IMR-90 (cell line): ENCODE measurements around the gene BRCA2. TPM values are rescaled to one million over a fixed set of nuclear protein-coding genes. Genes with fewer than 3 reads are reported as not detected.

Experiments used
- ATAC-seq: fragments of 200-7000 bp; cut with Tn5 transposase; 2 replicates; pipeline ENCODE4 v1.9.1; 2020; ENCODE audit warnings: low read depth, mild to moderate bottlenecking, moderate library complexity
- BruUV-seq: library from RNA; stranded (reverse); fragments of 400-500 nt; replicated peaks from 2 replicates; lab custom pipeline; 2021; lab: Mats Ljungman, UMichigan
- CTCF ChIA-PET: fragments of 300-600 bp; formaldehyde crosslinking; extraction: SDS; loops from one replicate; lab custom pipeline; 2021; ENCODE audit warnings: antibody characterized with exemption; lab: Yijun Ruan, JAX
- POLR2A ChIA-PET: fragments of 300-600 bp; sonication (Branson Sonifier 250); formaldehyde crosslinking; loops from one replicate; lab custom pipeline; 2022; ENCODE audit warnings: antibody characterized with exemption; ENCODE audit not compliant: unreplicated experiment; lab: Charles Lee
- DNase-seq: peaks from one replicate; pipeline ENCODE4 v3.0.0; 2013
- H2AFZ ChIP-seq: replicated peaks from 2 replicates; pipeline ENCODE3; 2013; ENCODE audit warnings: low read length, mild to moderate bottlenecking; ENCODE audit not compliant: poor library complexity
- H2AK5ac ChIP-seq: 2 replicates; pipeline ENCODE4 v1.6.1; 2013; ENCODE audit warnings: low read depth, low read length, inconsistent platforms
- H2AK9ac ChIP-seq: replicated peaks from 2 replicates; pipeline ENCODE3; 2013; ENCODE audit warnings: mild to moderate bottlenecking, low read depth, low read length, moderate library complexity; ENCODE audit not compliant: poor library complexity
- H2BK120ac ChIP-seq: 2 replicates; pipeline ENCODE4 v1.6.1; 2013; ENCODE audit warnings: low read depth, low read length, inconsistent platforms
- H2BK15ac ChIP-seq: 3 replicates; pipeline ENCODE4 v1.6.1; 2013; ENCODE audit warnings: low read depth, low read length, inconsistent platforms
- H2BK20ac ChIP-seq: 2 replicates; pipeline ENCODE4 v1.6.1; 2013; ENCODE audit warnings: low read depth, mild to moderate bottlenecking, inconsistent platforms, low read length, moderate library complexity
- H2BK5ac ChIP-seq: 2 replicates; pipeline ENCODE4 v1.6.1; 2013; ENCODE audit warnings: mild to moderate bottlenecking, low read depth, low read length, inconsistent platforms; ENCODE audit not compliant: poor library complexity, severe bottlenecking
- H3K14ac ChIP-seq: replicated peaks from 2 replicates; pipeline ENCODE4 v1.6.1; 2013; ENCODE audit warnings: low read depth, low read length, inconsistent platforms
- H3K18ac ChIP-seq: 2 replicates; pipeline ENCODE4 v1.6.1; 2013; ENCODE audit warnings: low read depth, low read length, control low read depth
- H3K23ac ChIP-seq: 2 replicates; pipeline ENCODE4 v1.6.1; 2013; ENCODE audit warnings: low read depth, low read length, inconsistent platforms
- H3K27ac ChIP-seq: 2 replicates; pipeline ENCODE4 v1.5.1; 2013; ENCODE audit warnings: mild to moderate bottlenecking, control low read depth, low read length; ENCODE audit not compliant: insufficient read depth
- H3K27me3 ChIP-seq: 2 replicates; pipeline ENCODE4 v1.6.1; 2013; ENCODE audit warnings: low read length; ENCODE audit not compliant: control insufficient read depth, insufficient read depth
- H3K36me3 ChIP-seq: 2 replicates; pipeline ENCODE4 v1.6.1; 2013; ENCODE audit warnings: low read length, mixed read lengths; ENCODE audit not compliant: control insufficient read depth, insufficient read depth
- H3K4ac ChIP-seq: 2 replicates; pipeline ENCODE4 v1.6.1; 2013; ENCODE audit warnings: low read depth, low read length, inconsistent platforms
- H3K4me1 ChIP-seq: 2 replicates; pipeline ENCODE4 v1.6.1; 2013; ENCODE audit warnings: low read length, mixed read lengths; ENCODE audit not compliant: control insufficient read depth, insufficient read depth
- H3K4me2 ChIP-seq: 2 replicates; pipeline ENCODE4 v1.6.1; 2013; ENCODE audit warnings: low read depth, mild to moderate bottlenecking, control low read depth, low read length, moderate library complexity
- H3K4me3 ChIP-seq: 2 replicates; pipeline ENCODE4 v1.5.1; 2013; ENCODE audit warnings: low read depth, mild to moderate bottlenecking, control low read depth, low read length, moderate library complexity; ENCODE audit not compliant: insufficient read depth
- H3K56ac ChIP-seq: 2 replicates; pipeline ENCODE4 v1.6.1; 2013; ENCODE audit warnings: low read length, inconsistent platforms; ENCODE audit not compliant: insufficient read depth; ENCODE audit errors: extremely low read depth
- H3K79me1 ChIP-seq, 2 experiments: 2 replicates each; pipeline ENCODE4 v1.6.1; 2013; ENCODE audit warnings: low read length in 2 of 2, inconsistent platforms in 1 of 2, low read depth in 1 of 2
- H3K9ac ChIP-seq: 2 replicates; pipeline ENCODE4 v1.6.1; 2013; ENCODE audit warnings: low read depth, low read length, control low read depth
- H3K9me1 ChIP-seq: 2 replicates; pipeline ENCODE4 v1.6.1; 2013; ENCODE audit warnings: low read length, inconsistent platforms; ENCODE audit not compliant: insufficient read depth
- H3K9me3 ChIP-seq: 2 replicates; pipeline ENCODE4 v1.6.1; 2013; ENCODE audit warnings: low read length; ENCODE audit not compliant: control insufficient read depth, insufficient read depth
- H4K20me1 ChIP-seq: 2 replicates; pipeline ENCODE4 v1.6.1; 2013; ENCODE audit warnings: low read length, inconsistent platforms; ENCODE audit not compliant: insufficient read depth
- H4K5ac ChIP-seq: 2 replicates; pipeline ENCODE4 v1.6.1; 2013; ENCODE audit warnings: mild to moderate bottlenecking, low read depth, low read length, control low read depth
- H4K8ac ChIP-seq, 2 experiments: 2 replicates each; pipeline ENCODE4 v1.6.1; 2013; ENCODE audit warnings: low read depth in 2 of 2, low read length in 2 of 2, control low read depth in 1 of 2, inconsistent platforms in 1 of 2
- H4K91ac ChIP-seq: 2 replicates; pipeline ENCODE4 v1.6.1; 2013; ENCODE audit warnings: low read depth, low read length, inconsistent platforms; ENCODE audit not compliant: insufficient read depth
- CHD1 ChIP-seq: IDR thresholded peaks from 2 replicates; pipeline ENCODE4 v1.6.1; 2012; ENCODE audit warnings: low read depth, low read length, improper control_type of control experiment
- SMC3 ChIP-seq: fragments of 150-350 bp; IDR thresholded peaks from 2 replicates; pipeline ENCODE4 v1.6.1; 2016; ENCODE audit warnings: low read depth, mild to moderate bottlenecking, antibody characterized with exemption, low read length, moderate library complexity
- WGBS, 2 experiments: methylation state at CpG; one replicate each; pipeline versions ENCODE4 v1.1.5 to v1.1.7; 2013; ENCODE audit warnings: missing lambda C conversion rate in 2 of 2; ENCODE audit not compliant: insufficient read length in 1 of 2; ENCODE audit errors: extremely low coverage in 2 of 2; 5-methylcytosine and 5-hydroxymethylcytosine counted together
- dilution Hi-C: fragments of 300-500 bp; cut with HindIII; formaldehyde crosslinking; loops from one replicate; pipeline ENCODE4 v1.14.3; 2018; ENCODE audit warnings: low sequenced_read_pairs; ENCODE audit not compliant: unreplicated experiment
- in situ Hi-C: fragments of 300-500 bp; cut with MboI; formaldehyde crosslinking; loops from 3 replicates; pipeline ENCODE4 v1.14.3; 2019; ENCODE audit warnings: low sequenced_read_pairs, inconsistent platforms, mixed read lengths
- intact Hi-C: fragments of 100-400 bp; cut with micrococcal nuclease; formaldehyde crosslinking; loops from 2 replicates; pipeline ENCODE4 v1.10.0; 2022
- polyA plus RNA-seq, 3 experiments: library from polyadenylated mRNA; depleted of rRNA; stranded (reverse); fragments of >200 nt; gene quantifications; 2 replicates each; pipeline ENCODE4 v1.2.3, GENCODE V29; 2012; ENCODE audit warnings: low replicate concordance in 1 of 3
- total RNA-seq: library from RNA; depleted of rRNA; stranded (reverse); fragments of >200 nt; gene quantifications from 2 replicates; pipeline ENCODE4 v1.2.3, GENCODE V29; 2012

BRCA2 gene
- total and polyA plus RNA-seq, 2 of the 4 experiments (the other 2 are of a cell fraction), result 2.0 to 9.7 TPM

- Histone ChIP-seq H4K20me1 (no peaks in the 10 kb centered on the region), H3K36me3 (no peaks in the 10 kb centered on the region), H2AFZ (no peak overlapping the region), H3K18ac (no peak overlapping the region), H3K79me1 (no peaks in the 10 kb centered on the region; a peak in 1 of 4 replicates), H3K4ac (no peak overlapping the region), H2AK5ac (no peak overlapping the region), H3K4me3 (no peak overlapping the region), H3K9me3 (no peaks in the 10 kb centered on the region), H2BK20ac (no peak overlapping the region), H4K91ac (no peak overlapping the region), H3K27me3 (no peaks in the 10 kb centered on the region), H3K27ac (no peak overlapping the region), H3K9ac (no peak overlapping the region), H3K14ac (no peak overlapping the region), H4K8ac (no peak overlapping the region), H3K56ac (no peak overlapping the region), H3K23ac (no peak overlapping the region), H3K4me2 (no peak overlapping the region), H2BK5ac (no peak overlapping the region), H4K5ac (no peak overlapping the region), H2AK9ac (no peak overlapping the region), H2BK15ac (no peak overlapping the region), H2BK120ac (no peak overlapping the region), H3K4me1 (no peaks in the 10 kb centered on the region), H3K9me1 (no peaks in the 10 kb centered on the region)
- intact Hi-C loops, result no loop called here
- CTCF ChIA-PET, result no interaction called here
- no TSS peak for BruUV-seq
- POLR2A ChIA-PET, result interaction anchor here (0.5 kb wide), 1 partner anchor 142 kb away, joined by 8 read pairs; no protein-coding TSS in a partner anchor
- in situ Hi-C loops, result no loop called here
- no peak for DNase-seq
- 90% methylated on average over 2 of the region's 5 CpGs; no CpG with 5 or more reads in 1 of the 2 experiments for WGBS, 2 experiments
- no peak for TF ChIP-seq CHD1
- TF ChIP-seq SMC3, result no peak
- no peak for ATAC-seq
- dilution Hi-C loops, result no loop called here
Observed at GRCh38 chr13:32383836-32384618, 68.7 kb downstream of the BRCA2 start.
